Adipocyte (in vitro differentiated cells): ENCODE data around the gene TCF7L2.
A peak's percentile ranks its signal among the peaks of the same experiment; 100 is the strongest.

Experiments
- DNase-seq: peaks from one replicate; pipeline ENCODE4 v3.0.0-alpha.2; 2015; ENCODE audit warnings: low read depth
- H3K27me3 ChIP-seq: replicated peaks from 2 replicates; pipeline ENCODE4 v1.7.0; 2013; ENCODE audit warnings: mild to moderate bottlenecking, low read length, moderate library complexity; ENCODE audit not compliant: control insufficient read depth, insufficient read depth
- H3K36me3 ChIP-seq: 2 replicates; pipeline ENCODE4 v1.7.0; 2013; ENCODE audit warnings: low read length, mild to moderate bottlenecking, moderate library complexity; ENCODE audit not compliant: control insufficient read depth, insufficient read depth, severe bottlenecking
- H3K4me1 ChIP-seq: 2 replicates; pipeline ENCODE4 v1.7.0; 2013; ENCODE audit warnings: mild to moderate bottlenecking, low read length, moderate library complexity; ENCODE audit not compliant: control insufficient read depth, insufficient read depth
- H3K4me3 ChIP-seq: 2 replicates; pipeline ENCODE4 v1.7.0; 2013; ENCODE audit warnings: mild to moderate bottlenecking, low read length, moderate library complexity
- H3K9ac ChIP-seq: 2 replicates; pipeline ENCODE4 v1.7.0; 2013; ENCODE audit warnings: mild to moderate bottlenecking, low read length, moderate library complexity
- H3K9me3 ChIP-seq: 2 replicates; pipeline ENCODE4 v1.7.0; 2013; ENCODE audit warnings: mild to moderate bottlenecking, low read length, moderate library complexity; ENCODE audit not compliant: control insufficient read depth

TCF7L2 gene

DNA sequence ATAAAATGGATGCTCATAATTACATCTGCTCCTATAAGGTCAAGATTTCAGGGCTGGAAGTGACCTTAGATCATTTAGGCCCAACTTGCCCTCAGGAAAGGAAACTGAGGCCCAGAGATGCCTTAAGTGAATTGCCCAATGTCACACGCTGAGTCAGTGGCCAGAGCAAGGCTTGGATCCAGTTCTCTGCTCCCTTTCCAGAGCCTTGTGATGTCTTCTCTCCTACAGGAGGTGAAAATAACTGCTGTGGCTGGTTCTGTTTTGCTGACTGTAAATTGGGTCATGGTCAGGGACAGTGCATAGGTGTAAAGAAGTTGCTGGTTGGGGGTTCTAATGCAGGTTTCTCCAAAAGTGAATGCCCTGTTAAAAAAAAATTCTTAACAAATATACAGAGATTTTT lies 91.3 kb downstream of the TCF7L2 start:
- Histone ChIP-seq H3K9ac (no peak overlapping the region), H3K36me3 (peaks cover 16% of the 10 kb centered on the region), H3K27me3 (no peaks in the 10 kb centered on the region), H3K4me3 (no peak overlapping the region), H3K9me3 (no peaks in the 10 kb centered on the region), H3K4me1 (peaks cover 56% of the 10 kb centered on the region)
- no peak for DNase-seq

DNA sequence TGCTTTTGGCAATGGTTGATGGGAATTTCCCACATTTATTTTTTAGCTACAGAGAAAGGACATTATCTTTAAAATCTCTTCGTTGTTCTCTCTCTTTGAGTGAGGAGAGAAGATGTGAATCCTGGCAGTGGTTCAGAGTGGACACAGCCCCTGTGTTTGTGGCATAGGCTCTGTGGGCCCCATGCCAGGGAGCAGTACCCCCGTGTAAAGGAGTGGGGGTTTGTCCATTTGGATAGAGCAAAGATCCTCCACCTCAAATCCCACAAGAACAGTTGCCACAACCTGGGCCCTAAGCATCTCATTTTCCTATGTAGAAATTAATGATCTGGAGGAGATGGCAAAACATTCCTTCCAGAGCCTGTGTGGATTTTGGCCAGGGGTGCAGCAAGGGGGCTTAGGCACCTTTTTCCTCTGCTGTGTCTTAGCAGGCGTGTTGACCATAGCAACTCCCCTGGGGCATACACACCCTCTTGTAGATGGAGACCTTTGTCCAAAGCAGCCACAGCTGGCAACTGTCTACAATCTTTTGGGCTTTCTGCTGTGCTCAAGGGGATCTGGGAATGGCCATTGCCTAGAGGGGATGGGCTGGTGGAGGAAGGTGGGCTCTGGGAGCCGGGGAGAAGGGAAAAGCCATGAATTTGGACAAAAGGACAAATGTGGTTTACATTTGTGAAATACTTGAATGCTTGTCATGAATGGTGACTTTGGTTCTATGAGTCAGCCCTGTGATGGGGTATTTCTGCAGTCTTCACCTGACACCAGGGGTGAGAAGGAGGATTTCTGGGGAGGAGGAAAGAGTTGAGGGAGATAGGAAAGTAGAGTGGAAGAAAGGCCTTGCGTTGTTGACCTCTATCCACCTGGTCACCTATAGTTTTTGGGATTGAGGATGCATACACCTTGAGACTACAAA lies 92.0 kb downstream of the TCF7L2 start:
- Histone ChIP-seq H3K27me3 (no peaks in the 10 kb centered on the region), H3K36me3 (peaks cover 16% of the 10 kb centered on the region), H3K4me3 (peak overlapping the region; percentile 19), H3K9me3 (no peaks in the 10 kb centered on the region), H3K4me1 (peaks cover 59% of the 10 kb centered on the region), H3K9ac (peak overlapping the region; percentile 43)
- no peak for DNase-seq

DNA sequence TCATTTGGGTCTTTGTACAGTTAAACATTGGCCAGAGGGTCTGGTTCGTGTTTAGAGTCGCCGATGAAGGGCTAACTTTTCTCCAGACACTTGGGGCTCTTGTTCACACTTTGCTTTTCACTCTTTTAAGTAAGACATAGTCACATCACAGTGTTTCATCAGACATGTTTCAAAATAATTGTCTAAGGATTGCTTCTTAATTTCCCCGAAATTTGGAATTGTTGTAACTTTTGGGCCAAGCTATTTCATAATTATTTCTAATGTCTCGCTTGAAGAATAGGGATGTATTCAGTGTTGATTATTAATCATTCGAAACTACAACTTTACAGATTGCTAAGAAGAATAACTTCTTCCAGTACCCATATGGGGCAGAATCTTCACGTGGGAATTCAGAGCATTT lies 92.8 kb downstream of the TCF7L2 start:
- H3K4me1 ChIP-seq = peaks cover 66% of the 10 kb centered on the region
- H3K27me3 ChIP-seq = no peaks in the 10 kb centered on the region
- no peak for DNase-seq
- no peaks in the 10 kb centered on the region for H3K9me3 ChIP-seq
- H3K36me3 ChIP-seq = peaks cover 16% of the 10 kb centered on the region
- peak overlapping the region; percentile 19 for H3K4me3 ChIP-seq
- H3K9ac ChIP-seq = no peak overlapping the region

DNA sequence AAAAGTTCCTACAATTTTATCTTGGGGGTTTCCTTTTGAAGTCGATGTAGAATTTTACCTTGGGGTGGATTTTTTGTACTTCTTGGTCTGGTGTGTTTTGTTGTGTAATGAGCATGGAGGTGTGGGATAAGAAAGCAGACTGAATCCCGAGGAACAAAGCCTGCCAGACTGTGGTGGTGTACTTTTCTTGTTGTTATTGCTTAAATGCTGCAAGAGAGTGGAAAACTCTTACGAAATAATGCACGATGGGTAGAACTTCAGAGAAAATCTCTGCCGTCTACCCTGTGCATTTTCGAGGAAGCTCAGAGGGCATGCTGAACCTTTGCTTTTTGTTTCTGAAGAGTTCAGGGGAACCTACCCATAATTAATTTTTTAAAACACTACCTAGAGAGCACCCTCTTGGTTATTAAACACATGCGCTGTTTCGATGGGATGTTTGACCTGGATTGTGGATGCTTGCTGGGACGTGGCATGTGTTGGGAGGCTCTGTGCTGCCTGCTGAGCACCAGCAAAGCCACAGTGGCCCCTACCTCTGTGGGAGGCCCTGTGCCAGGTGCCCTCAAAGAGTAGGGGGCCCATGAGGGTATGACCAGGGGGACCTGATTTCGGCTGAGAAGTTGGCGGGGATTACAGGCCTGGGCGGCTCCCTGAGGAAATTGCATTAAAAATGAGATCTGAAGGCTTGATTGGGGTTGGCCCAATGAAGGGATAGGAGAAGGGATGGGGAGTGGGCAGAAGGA lies 94.1 kb downstream of the TCF7L2 start:
- no peak overlapping the region for H3K9ac ChIP-seq
- H3K27me3 ChIP-seq = no peaks in the 10 kb centered on the region
- no peak for DNase-seq
- peaks cover 18% of the 10 kb centered on the region for H3K36me3 ChIP-seq
- no peak overlapping the region for H3K4me3 ChIP-seq
- no peaks in the 10 kb centered on the region for H3K9me3 ChIP-seq
- H3K4me1 ChIP-seq = peaks cover 77% of the 10 kb centered on the region

DNA sequence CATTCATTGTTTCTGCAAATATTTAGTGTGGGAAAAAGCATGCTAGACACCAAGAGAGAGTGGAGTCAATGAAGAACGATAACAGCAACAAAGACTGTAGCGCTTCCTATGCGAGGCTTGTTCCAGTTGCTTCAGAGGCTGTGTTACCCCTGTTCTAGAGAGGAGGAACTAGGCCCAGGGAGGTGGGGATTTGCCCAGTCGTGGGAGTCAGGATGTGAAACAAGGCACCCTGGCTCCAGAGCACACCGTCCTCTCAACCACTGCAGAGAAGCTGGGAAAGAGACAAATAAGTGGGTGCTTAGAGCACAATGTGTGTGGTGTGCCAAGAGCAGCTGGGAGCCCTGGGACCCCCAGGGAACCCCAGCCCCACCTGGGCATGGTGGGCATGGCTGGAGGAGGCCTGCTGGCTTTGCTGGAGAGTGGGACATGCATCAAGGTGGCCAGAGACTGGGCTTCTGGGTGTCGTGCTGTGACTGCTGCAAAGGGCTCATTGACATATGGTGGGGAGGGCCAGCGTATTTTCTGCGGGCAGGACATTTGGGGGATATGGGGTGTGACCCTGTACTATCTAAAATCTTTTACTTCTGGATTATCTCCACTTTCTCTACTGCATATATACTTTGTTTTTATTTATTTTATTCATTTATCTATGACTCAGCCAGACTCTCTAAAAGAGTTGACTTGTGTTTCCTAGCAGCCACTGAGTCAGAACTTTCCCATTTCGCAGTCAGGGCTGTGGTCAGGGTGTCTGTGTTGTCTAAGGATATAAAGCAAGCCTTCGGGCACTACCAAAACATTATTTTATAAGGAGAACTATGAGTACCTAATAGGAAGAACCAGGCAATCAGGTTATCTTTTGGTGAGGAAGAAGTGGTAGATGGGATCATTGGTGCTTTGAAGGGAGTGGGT lies 95.4 kb downstream of the TCF7L2 start:
- Histone ChIP-seq H3K4me3 (peak overlapping the region; percentile 3), H3K9me3 (no peaks in the 10 kb centered on the region), H3K27me3 (no peaks in the 10 kb centered on the region), H3K36me3 (peaks cover 26% of the 10 kb centered on the region), H3K4me1 (peaks cover 77% of the 10 kb centered on the region), H3K9ac (peak overlapping the region; percentile 5)
- peak; percentile 82 for DNase-seq

GRCh38 chr10:113047151-113047550 lies 97.1 kb downstream of the TCF7L2 start:
- Histone ChIP-seq H3K9me3 (no peaks in the 10 kb centered on the region), H3K4me1 (peaks cover 75% of the 10 kb centered on the region), H3K36me3 (peaks cover 19% of the 10 kb centered on the region), H3K9ac (peak overlapping the region; percentile 6), H3K27me3 (no peaks in the 10 kb centered on the region), H3K4me3 (no peak overlapping the region)
- DNase-seq = peak; percentile 66

DNA sequence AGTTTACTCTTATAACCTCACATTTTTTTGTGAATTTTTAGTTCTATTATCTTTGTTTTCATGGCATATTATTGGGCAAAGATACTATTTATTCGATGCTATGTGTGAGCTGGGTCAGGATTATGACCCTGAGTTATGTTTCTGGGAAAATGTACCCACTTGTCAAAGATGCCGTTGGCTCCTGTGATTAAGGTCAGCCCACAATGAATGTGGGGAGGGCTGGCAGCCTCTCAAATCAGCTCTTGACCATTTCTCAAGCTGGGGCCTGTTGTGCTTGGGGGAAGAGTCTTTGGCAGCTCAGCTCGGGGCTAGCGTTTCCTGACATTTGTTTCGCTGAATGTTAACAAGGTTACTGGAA lies 97.5 kb downstream of the TCF7L2 start:
- Histone ChIP-seq H3K4me1 (peaks cover 75% of the 10 kb centered on the region), H3K4me3 (no peak overlapping the region), H3K9ac (no peak overlapping the region), H3K36me3 (peaks cover 19% of the 10 kb centered on the region), H3K27me3 (no peaks in the 10 kb centered on the region), H3K9me3 (no peaks in the 10 kb centered on the region)
- peak; percentile 36 for DNase-seq

- peaks cover 75% of the 10 kb centered on the region for H3K4me1 ChIP-seq
These were observed 98.1 kb downstream of the TCF7L2 start for GRCh38 chr10:113047963-113048781.

GRCh38 chr10:113049881-113050280 lies 99.8 kb downstream of the TCF7L2 start:
- no peak overlapping the region for H3K9ac ChIP-seq
- peaks cover 19% of the 10 kb centered on the region for H3K36me3 ChIP-seq
- H3K4me1 ChIP-seq = peaks cover 75% of the 10 kb centered on the region
- DNase-seq = no peak
- no peaks in the 10 kb centered on the region for H3K9me3 ChIP-seq
- H3K27me3 ChIP-seq = no peaks in the 10 kb centered on the region
- H3K4me3 ChIP-seq = no peak overlapping the region

More at GRCh38 chr10:113047963-113048781, 98.1 kb downstream of the TCF7L2 start:
- no peaks in the 10 kb centered on the region for H3K27me3 ChIP-seq
- H3K4me3 ChIP-seq = no peak overlapping the region
- peaks cover 19% of the 10 kb centered on the region for H3K36me3 ChIP-seq
- peak overlapping the region; percentile 22 for H3K9ac ChIP-seq
- DNase-seq = peak; percentile 62
- H3K9me3 ChIP-seq = no peaks in the 10 kb centered on the region

DNA sequence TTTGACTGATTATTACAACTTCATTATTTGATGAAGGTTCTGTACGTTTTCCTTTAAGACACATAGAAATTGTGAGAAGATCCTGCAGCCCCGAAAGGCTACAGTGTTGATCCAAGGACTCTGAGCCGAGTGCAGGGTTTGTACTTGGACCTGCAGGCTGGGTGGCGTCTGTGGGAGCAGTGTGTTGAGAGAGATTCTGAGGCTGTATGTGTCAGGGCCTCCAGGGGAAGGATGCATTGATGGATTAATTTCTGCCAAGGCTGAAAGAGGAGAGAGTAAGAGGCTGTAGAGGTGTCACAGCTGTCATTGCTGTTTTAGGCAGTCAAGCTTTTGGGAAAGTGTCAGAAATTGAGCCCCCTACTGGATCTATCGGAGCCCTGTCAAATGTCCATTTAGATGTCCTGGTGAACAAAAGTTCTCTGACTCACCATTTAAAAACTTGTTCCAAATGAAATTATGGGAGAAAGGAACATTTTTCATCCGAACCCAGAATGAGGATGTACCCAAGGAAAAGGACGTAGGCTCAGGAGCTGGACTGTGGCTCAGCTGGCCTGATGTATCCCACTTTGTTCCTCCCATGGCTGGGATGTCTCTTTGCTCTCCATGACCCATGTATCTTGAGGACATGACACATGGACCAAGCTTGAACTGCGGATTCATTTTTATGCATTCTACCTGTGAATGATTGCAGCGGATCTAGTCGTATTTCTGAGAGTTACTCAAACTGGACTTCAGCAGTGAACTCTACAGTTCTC lies 102.2 kb downstream of the TCF7L2 start:
- H3K4me3 ChIP-seq = no peak overlapping the region
- H3K9ac ChIP-seq = peak overlapping the region; percentile 61
- no peaks in the 10 kb centered on the region for H3K27me3 ChIP-seq
- H3K4me1 ChIP-seq = peaks cover 67% of the 10 kb centered on the region
- DNase-seq = no peak
- H3K9me3 ChIP-seq = no peaks in the 10 kb centered on the region
- H3K36me3 ChIP-seq = peaks cover 19% of the 10 kb centered on the region
